Osteoblast (primary cell): ENCODE data around the gene SLC25A26. TPM values are rescaled to one million over a fixed set of nuclear protein-coding genes. Genes with fewer than 3 reads are reported as not detected.
A peak's percentile ranks its signal among the peaks of the same experiment; 100 is the strongest.

Source experiments
- DNase-seq: peaks from one replicate; pipeline ENCODE4 v3.0.0; 2011; ENCODE audit warnings: low spot score, mixed read lengths; ENCODE audit not compliant: insufficient read length; ENCODE audit errors: missing footprints
- H2AFZ ChIP-seq: 2 replicates; pipeline ENCODE4 v1.6.0; 2011; ENCODE audit warnings: mild to moderate bottlenecking, low read length
- H3K27ac ChIP-seq: 2 replicates; pipeline ENCODE4 v1.5.1; 2011; ENCODE audit warnings: mild to moderate bottlenecking, low read depth, low read length, moderate library complexity
- H3K27me3 ChIP-seq: 2 replicates; pipeline ENCODE4 v1.6.0; 2012; ENCODE audit warnings: mild to moderate bottlenecking, control low read depth, inconsistent platforms, low read length, moderate library complexity; ENCODE audit not compliant: insufficient read depth
- H3K36me3 ChIP-seq: 2 replicates; pipeline ENCODE4 v1.5.1; 2011; ENCODE audit warnings: mild to moderate bottlenecking, low read length, control low read depth, moderate library complexity; ENCODE audit not compliant: insufficient read depth
- H3K4me1 ChIP-seq: 2 replicates; pipeline ENCODE4 v1.5.1; 2011; ENCODE audit warnings: mild to moderate bottlenecking, low read length, control low read depth, moderate library complexity; ENCODE audit not compliant: insufficient read depth
- H3K4me2 ChIP-seq: 2 replicates; pipeline ENCODE4 v1.6.0; 2011; ENCODE audit warnings: mild to moderate bottlenecking, low read length; ENCODE audit not compliant: insufficient read depth
- H3K4me3 ChIP-seq: fragments of 200-600 bp; sonication (generic); 3 replicates; pipeline ENCODE4 v1.5.1; 2012; ENCODE audit warnings: mild to moderate bottlenecking, low read length, inconsistent platforms; ENCODE audit not compliant: insufficient read depth
- H3K79me2 ChIP-seq: 2 replicates; pipeline ENCODE4 v1.6.0; 2012; ENCODE audit warnings: mild to moderate bottlenecking, low read length, control low read depth, inconsistent platforms; ENCODE audit not compliant: insufficient read depth
- H3K9me3 ChIP-seq: 2 replicates; pipeline ENCODE4 v1.5.1; 2011; ENCODE audit warnings: low read depth, low read length, control low read depth
- H4K20me1 ChIP-seq: 2 replicates; pipeline ENCODE4 v1.6.0; 2012; ENCODE audit warnings: mild to moderate bottlenecking, low read length, control low read depth; ENCODE audit not compliant: insufficient read depth
- CTCF ChIP-seq: IDR thresholded peaks from 2 replicates; pipeline ENCODE4 v1.5.1; 2011; ENCODE audit warnings: mild to moderate bottlenecking, low read depth, low read length, moderate library complexity; ENCODE audit errors: extremely low read depth
- total RNA-seq: library from RNA; depleted of rRNA; stranded (reverse); fragments of >200 nt; gene quantifications from 2 replicates; pipeline ENCODE4 v1.2.3, GENCODE V29; 2012

The SLC25A26 gene
- total RNA-seq, 1 donor = 26.1 TPM

- no peak overlapping the region for H3K27ac ChIP-seq
- no peak overlapping the region for H2AFZ ChIP-seq
- peak; percentile 68 for DNase-seq
- H3K4me3 ChIP-seq = no peak overlapping the region
- H3K4me1 ChIP-seq = peaks cover 11% of the 10 kb centered on the region
- no peaks in the 10 kb centered on the region for H3K9me3 ChIP-seq
- no peak overlapping the region for H3K4me2 ChIP-seq
- peaks cover 3% of the 10 kb centered on the region for H3K36me3 ChIP-seq
- TF ChIP-seq CTCF = no peak
- H4K20me1 ChIP-seq = no peaks in the 10 kb centered on the region
- no peaks in the 10 kb centered on the region for H3K27me3 ChIP-seq
- no peaks in the 10 kb centered on the region for H3K79me2 ChIP-seq
These were observed 155.8 kb downstream of the SLC25A26 start for GRCh38 chr3:66376568-66376967.

GRCh38 chr3:66377800-66378199 lies 157.0 kb downstream of the SLC25A26 start:
- peaks cover 14% of the 10 kb centered on the region for H3K36me3 ChIP-seq
- TF ChIP-seq CTCF = no peak

DNA sequence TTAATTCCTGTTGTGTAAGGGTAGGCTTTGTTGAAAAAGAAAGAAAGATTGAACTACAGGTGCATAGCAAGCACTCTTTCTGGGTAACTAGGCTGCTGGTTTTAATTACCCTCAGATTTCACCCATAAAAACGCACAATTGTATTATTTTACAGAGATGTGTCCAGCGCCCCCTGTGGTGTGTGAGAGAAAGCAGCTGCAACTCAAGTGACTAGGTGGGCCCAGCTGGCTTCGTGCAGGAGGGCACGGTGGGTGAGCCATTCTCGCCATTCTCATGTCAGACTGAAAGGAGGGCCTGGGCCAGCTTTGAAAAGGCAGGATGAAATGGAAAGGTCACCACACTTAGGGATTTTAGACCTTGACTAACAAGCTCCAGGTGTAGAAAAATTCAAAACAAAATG lies 157.5 kb downstream of the SLC25A26 start:
- H3K4me3 ChIP-seq = no peak overlapping the region
- no peak for DNase-seq
- peak; percentile 44 for TF ChIP-seq CTCF

More at GRCh38 chr3:66377800-66378199, 157.0 kb downstream of the SLC25A26 start:
- no peaks in the 10 kb centered on the region for H3K9me3 ChIP-seq
- H3K79me2 ChIP-seq = no peaks in the 10 kb centered on the region
- no peak overlapping the region for H3K4me2 ChIP-seq
- DNase-seq = no peak
- H3K4me3 ChIP-seq = no peak overlapping the region
- no peak overlapping the region for H3K27ac ChIP-seq
- peaks cover 11% of the 10 kb centered on the region for H3K4me1 ChIP-seq
- no peaks in the 10 kb centered on the region for H4K20me1 ChIP-seq
- H2AFZ ChIP-seq = no peak overlapping the region
- no peaks in the 10 kb centered on the region for H3K27me3 ChIP-seq

GRCh38 chr3:66379565-66379964 lies 158.8 kb downstream of the SLC25A26 start:
- DNase-seq = no peak
- H3K4me3 ChIP-seq = no peak overlapping the region
- H3K36me3 ChIP-seq = peaks cover 17% of the 10 kb centered on the region
- H3K79me2 ChIP-seq = no peaks in the 10 kb centered on the region
- no peak overlapping the region for H3K27ac ChIP-seq
- H3K4me2 ChIP-seq = no peak overlapping the region
- H3K27me3 ChIP-seq = no peaks in the 10 kb centered on the region
- TF ChIP-seq CTCF = no peak
- H4K20me1 ChIP-seq = no peaks in the 10 kb centered on the region
- peaks cover 11% of the 10 kb centered on the region for H3K4me1 ChIP-seq
- no peaks in the 10 kb centered on the region for H3K9me3 ChIP-seq
- no peak overlapping the region for H2AFZ ChIP-seq

More for the DNA sequence above, 157.5 kb downstream of the SLC25A26 start:
- H3K36me3 ChIP-seq = peaks cover 15% of the 10 kb centered on the region
- no peak overlapping the region for H3K27ac ChIP-seq
- H3K4me2 ChIP-seq = no peak overlapping the region
- no peaks in the 10 kb centered on the region for H3K9me3 ChIP-seq
- H3K4me1 ChIP-seq = peaks cover 11% of the 10 kb centered on the region
- H3K79me2 ChIP-seq = no peaks in the 10 kb centered on the region
- no peaks in the 10 kb centered on the region for H4K20me1 ChIP-seq
- H2AFZ ChIP-seq = no peak overlapping the region
- no peaks in the 10 kb centered on the region for H3K27me3 ChIP-seq
